ENCODE measurements around the gene SPTB.

Gene SPTB

GRCh38 chr14:64848239-64848638 lies 31.5 kb downstream of the SPTB start:
- no peak for DNase-seq

DNA sequence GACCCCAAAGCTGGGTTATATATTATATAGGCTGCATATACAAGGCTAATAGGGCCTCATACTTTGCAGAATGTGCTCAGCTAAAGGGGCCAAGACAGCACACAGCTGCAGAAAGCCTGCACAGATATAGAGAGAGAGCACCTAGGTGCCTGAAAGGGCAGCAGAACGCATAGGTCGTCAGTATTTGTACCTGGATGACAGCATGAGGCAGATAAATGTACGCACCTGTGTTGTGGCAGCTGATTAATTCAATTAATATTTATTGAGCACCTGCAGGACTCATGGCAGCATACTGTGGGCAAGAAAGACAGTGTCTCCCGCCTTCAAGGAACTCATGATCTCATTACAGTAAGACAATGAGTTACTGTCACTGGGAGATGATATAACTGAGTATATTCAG lies 33.4 kb downstream of the SPTB start:
- no peak for DNase-seq

DNA sequence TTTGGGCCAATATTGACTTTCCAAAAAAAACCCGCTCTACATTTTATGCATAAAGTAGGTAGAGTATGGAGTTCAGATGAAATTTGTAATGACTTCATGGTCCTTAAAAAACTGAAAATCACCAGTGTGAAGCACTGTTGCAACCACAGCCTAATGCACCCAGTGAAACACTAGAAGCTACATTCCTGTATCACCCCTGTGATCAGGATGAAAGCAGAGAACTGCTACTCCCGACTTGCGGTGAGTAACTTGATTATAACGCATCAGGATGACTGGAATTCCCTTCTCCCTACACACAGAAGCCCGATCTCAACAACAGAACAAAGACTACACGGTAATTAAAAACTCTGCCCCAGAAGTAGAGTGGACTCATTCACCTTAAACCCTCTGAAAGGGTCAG lies 33.8 kb downstream of the SPTB start:
- no peak for DNase-seq

- DNase-seq, result no peak
These were observed 34.7 kb downstream of the SPTB start for GRCh38 chr14:64844969-64845536.

DNA sequence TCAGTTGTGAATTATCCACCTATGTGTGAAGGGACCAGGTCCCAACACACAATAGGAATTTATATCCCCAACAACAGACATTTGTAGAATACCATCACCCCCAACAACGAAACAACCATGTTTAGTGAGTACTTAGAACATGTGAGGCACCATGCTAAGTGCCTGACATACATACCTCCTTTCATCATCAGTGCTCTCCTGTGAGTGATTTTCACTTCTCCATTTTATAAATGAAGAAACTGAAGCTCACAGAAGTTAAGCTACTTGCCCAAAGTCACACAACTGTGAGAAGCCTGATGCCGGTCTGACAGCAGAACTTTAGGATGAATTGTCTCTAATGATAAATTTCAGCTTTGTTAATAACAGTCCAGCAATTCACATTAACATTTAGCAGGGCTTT lies 35.4 kb downstream of the SPTB start:
- DNase-seq, result no peak

DNA sequence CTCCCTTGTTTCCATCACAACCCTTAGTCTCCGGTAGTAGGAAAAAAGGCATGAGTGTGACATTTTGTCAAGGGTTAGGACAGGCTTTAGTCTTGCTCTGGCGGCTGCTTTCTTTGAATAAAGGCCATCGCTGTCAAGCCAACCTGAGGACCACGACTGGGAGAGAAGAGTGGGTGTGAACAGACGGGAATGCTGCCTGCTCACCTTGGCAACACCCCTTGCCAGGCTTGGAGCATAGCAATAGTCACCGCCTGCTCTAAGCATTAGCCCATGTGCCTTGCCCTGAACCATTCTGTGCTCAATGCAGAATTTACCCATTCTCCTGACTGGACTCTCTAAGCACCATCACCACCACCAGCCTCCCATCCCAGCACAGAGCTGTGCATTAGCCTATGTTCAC lies 36.2 kb downstream of the SPTB start:
- no peak for DNase-seq

- DNase-seq, result no peak
These were observed 37.6 kb downstream of the SPTB start for GRCh38 chr14:64841772-64842750.

DNA sequence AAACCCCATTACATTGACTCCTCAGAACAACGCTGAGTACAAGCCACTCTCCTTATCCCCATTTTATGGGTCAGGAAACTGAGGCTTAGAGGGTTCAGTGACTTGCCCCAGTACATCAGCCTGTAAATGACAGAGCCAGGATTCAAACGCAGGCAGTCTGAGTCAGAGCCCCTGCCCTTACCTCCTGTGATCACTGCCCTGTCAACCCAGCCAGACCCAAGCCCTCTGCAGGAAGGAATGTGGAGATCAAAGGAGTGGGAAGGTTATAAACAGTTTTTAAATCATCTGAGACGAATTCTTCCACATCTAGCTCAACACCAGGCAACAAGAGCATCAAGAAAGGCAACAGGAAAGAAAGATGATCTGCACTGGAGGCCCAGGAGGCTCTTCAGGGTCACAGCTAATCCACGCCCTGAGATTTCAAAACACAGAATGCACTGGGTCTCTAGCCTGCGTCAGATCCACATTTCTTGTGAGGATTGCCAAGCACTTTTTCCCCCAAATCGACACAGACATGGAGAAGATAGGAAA lies 38.5 kb downstream of the SPTB start:
- DNase-seq, result no peak

DNA sequence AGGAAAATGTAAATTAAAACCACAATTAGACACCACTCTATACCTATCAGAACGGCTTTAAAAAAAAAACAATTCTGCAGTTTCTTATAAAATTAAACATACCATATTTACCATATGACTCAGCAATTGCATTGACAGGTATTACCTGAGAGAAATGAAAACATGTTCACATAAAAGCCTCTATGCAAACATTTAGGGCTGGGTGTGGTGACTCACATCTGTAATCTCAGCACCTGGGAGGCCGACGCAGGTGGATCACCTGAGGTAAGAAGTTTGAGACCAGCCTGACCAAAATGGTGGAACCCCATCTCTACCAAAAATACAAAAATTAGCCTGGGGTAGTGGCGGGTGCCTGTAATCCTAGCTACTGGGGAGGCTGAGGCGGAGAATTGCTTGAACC lies 41.1 kb downstream of the SPTB start:
- no peak for DNase-seq

GRCh38 chr14:64835431-64835830 lies 44.3 kb downstream of the SPTB start:
- DNase-seq, result no peak

DNA sequence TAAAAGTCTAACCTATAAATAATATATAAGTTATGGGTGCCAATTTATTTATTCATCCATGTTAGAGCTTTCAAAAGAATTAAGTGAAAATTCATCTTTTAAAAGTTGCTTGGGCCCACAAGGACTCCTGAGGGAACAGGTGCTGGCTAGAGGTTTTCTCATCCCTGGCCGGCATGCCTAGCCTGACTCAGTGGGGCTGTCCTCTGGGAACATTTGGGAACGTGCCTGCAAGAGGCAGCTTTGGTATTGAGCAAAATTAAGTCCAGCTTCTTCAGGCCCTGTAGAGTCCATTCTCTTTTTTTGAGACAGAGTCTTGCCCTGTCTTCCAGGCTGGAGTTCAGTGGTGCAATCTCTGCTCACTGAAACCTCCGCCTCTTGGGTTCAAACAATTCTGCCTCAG lies 44.7 kb downstream of the SPTB start:
- DNase-seq, result no peak

- DNase-seq, result no peak
These were observed 48.3 kb downstream of the SPTB start for GRCh38 chr14:64831419-64831818.

DNA sequence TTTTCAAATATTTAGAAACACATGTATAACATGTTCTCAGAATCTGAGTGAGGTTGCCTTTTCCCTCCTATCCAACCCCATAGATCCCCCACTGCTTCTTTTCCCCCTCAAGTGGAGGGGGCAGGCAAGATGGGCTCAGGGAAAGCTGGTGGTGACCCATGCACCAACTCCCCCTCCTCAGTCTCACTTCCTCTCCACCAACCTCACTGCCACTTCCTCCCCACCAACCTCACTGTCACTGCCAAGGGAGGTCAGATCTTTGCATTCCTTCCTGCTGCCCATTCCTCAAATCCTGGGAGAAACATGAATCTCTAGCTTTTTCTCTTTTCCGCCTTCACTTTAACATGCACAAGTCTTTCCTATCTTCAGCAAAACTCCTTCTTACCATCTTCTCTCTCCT lies 48.7 kb downstream of the SPTB start:
- DNase-seq, result no peak

GRCh38 chr14:64828071-64828470 lies 51.6 kb downstream of the SPTB start:
- no peak for DNase-seq

- DNase-seq, result no peak
These were observed 52.9 kb downstream of the SPTB start for GRCh38 chr14:64826845-64827244.

DNA sequence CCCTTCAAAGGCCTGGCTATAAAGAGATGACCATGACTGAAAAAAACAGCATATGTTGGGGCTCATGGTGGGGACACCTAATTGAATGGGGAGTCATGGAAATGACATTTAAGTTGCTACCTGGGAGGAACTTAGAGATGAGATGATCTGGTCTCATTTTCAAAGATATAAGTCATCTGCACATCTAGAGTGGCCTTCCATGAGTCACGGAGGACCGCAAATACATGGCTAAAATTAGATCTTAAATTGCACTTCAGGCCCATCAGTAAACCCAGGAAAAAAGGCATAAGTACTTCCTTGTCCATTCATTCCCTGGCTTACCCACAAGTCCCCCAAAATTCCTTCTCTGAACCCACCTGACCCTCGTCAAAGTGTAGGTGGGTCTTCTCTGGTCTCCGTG lies 53.4 kb downstream of the SPTB start:
- no peak for DNase-seq

DNA sequence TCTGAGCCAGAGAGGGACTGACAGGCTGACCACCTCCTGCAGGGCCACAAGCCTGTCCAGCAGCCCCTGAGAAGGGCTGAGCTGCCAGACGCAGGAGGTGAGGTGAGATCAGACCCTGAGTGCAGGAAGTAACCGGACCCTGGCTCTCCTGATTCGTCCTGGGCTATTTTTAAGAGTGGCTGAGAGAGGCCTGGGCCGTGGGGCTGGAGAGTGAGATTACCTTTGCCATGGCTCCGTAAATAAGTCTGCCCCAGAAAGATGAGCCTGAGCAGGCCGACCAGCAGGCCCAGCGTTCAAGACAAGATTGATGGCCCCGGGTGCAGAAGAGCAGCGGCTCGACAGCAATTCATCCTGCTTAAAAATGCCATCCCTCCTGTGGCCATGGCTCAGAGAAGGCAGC lies 54.2 kb downstream of the SPTB start:
- no peak for DNase-seq

- no peak for DNase-seq
These were observed 54.7 kb downstream of the SPTB start for GRCh38 chr14:64825006-64825405.

DNA sequence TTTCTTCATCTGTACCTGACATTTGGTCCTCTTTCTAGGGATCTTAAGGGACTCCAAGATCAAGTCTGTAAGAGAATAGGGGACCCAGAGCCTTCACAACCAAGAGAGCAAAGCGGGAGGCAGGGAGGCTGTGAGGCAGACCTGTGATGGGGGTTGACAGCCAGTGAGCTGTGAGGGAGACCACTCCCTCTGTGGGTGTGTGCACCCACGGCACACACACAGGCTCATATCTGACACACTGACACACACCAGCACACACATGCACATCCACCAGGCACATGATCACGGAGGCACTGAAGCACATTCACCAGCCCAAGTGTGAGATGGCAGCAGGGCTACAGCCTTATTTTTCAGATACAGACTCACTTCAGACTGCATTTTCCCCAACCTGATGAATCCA lies 55.2 kb downstream of the SPTB start:
- no peak for DNase-seq

DNA sequence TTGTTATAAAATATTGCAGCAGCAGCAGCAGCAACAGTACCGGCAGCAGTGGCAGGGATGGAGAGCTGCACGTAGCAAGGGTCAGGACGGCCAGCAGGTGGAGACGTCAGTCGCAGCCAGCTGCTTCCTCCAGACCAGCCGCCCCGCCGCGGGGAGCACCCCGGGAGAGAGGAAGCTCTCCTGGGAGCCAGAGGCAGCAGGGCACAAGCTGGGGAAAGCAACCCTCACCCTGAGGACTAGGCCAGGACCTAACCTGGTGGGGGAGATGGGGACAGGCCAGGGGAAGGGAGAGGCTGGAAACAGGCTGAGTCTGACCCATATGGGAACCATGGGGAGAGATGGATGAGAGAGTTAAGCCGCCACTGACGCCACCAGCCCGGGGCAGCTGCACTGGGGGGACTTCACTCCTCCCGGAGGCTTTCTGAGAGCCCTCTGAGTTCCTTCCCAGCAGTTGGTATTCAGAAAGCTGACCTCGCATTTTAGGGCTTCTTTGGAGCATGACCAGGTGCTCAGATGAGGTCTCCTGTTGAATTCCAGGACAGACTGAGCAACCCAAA lies 56.3 kb downstream of the SPTB start:
- DNase-seq, result peak; percentile 23 to 44 (median 39)

DNA sequence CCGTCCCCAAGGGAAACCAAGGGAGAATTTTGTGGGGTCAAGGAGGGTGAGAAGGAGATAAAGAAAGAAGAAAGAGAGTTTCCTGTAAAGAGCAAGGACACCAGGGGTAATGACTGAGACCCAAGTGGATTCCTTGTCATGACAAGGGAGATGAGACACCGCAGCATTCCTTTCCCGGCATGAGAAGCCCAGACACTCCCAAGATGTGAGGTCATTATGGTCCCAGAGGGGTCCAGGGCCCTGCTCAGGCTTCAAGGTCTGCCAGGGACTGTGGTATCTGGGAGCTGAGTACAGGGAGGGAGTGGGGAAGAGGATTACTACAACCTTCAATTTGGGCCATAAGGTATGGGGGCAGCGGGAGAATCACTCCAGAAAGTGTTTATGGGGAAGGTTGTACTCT lies 58.1 kb downstream of the SPTB start:
- no peak for DNase-seq

DNA sequence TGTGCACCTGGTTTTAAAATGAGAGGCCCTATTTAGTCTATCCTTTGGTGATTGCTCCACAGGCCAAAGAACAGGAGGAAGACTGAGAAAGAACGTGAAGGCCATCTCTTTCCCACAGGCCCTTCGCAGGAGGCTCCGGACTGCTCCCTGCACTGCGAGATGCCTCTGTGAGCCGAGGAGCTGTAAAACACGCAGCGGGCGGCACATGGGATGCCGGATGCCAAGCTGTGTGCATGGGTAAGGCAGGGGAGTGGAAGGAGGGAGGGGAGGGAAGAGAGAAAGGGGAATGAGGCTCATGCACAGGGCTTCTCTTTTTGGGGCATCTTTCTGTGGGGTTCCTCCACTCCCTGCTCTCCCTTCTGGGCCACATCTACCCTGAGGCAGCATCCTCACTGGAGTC lies 61.6 kb downstream of the SPTB start:
- DNase-seq, result no peak

DNA sequence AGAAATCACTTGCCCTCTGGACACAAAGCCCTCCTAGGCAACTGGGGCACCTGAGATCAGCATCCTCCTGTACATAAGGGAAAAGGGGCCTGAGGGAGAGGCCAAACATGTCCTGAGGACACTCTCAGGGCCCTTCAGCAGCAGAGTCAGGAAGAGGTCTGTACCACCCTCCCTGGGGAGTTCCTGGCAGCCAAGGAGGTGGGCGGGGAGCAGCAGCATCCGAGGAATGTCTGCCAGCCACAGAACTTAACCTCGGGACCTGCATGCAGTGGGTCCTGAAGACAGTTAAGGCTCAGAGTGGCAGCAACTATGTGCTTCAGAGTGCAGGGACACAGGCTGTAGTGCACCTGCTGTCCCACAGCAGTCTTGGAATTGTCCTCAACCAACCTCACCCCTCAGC lies 62.1 kb downstream of the SPTB start:
- no peak for DNase-seq

- DNase-seq, result no peak
These were observed 63.4 kb downstream of the SPTB start for GRCh38 chr14:64816221-64816783.
